NB4 (cell line): ENCODE results near the gene ERCC6L.

Experiments used
- CTCF ChIP-seq: IDR thresholded peaks from one replicate; pipeline ENCODE4 v1.5.1; 2012; ENCODE audit warnings: low read depth, low read length
- POLR2A ChIP-seq: IDR thresholded peaks from 2 replicates; pipeline ENCODE4 v1.6.1; 2011; ENCODE audit warnings: mild to moderate bottlenecking; ENCODE audit not compliant: insufficient read length; ENCODE audit errors: extremely low read depth

GRCh38 chrX:72181178-72182125, 57.4 kb downstream of the ERCC6L start, which contains the start of gene PIN4:
- TF ChIP-seq POLR2A, result peak; percentile 53
- TF ChIP-seq CTCF, result no peak
